SK-N-MC (cell line): ENCODE measurements around the gene PARVB.

Experiments
- EZH2 ChIP-seq: fragments of 200-600 bp; sonication (generic); IDR thresholded peaks from one replicate; pipeline ENCODE4 v1.6.1; 2017; ENCODE audit warnings: antibody characterized with exemption
- POLR2AphosphoS5 ChIP-seq: IDR thresholded peaks from 2 replicates; pipeline ENCODE4 v1.6.1; 2012; ENCODE audit warnings: mild to moderate bottlenecking, low read depth, low read length, borderline replicate concordance

- TF ChIP-seq EZH2 (no peak), POLR2AphosphoS5 (no peak)
Observed at GRCh38 chr22:44030051-44030701, 6.1 kb downstream of the PARVB start.
